ENCODE measurements around the gene SRRT.

- TF ChIP-seq POLR2A (IDR thresholded peaks at IDR 0.05): no peak
- no peak for TF ChIP-seq CTCF (IDR thresholded peaks at IDR 0.05)
Measured at GRCh38 chr7:100911484-100911883, 36.6 kb downstream of the SRRT start.

All from prostate gland (tissue), 2 donors.